ENCODE results near the gene NANOG. TPM values are rescaled to one million over a fixed set of nuclear protein-coding genes. Genes with fewer than 3 reads are reported as not detected.
"Not testable (repeated sequence)": the region's sequence is repeated elsewhere in the genome, so short reads cannot be mapped to it uniquely, and the experiment has no call there.

The NANOG gene
- total RNA-seq, 1 donor from 2014 or later: 0.82 TPM

DNA sequence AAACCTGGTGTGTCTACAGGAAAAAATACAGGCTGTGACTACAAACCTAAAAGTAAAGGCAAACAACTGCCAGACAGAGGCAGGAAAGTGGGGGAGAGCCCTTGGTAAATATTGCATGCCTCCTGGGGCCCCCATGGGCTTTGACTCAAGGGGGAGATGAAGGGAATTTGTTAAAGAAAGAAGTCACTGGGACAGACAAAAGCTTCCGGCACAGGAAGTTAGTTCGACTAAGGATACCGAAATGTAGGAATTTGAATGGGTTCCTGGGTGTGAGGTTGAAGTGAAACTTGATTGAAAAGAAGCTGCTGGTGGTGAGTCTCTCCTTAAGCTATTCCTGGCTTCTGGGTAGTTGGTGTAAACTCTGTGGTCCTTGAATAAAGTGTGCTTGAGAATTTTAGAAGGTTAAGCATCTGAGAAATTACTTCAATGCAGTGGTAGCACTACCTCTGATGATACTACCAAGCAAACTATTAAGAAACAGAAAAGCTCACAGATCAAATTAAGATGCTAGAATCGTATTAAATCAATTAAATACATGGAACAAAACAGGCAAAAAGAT is 9.6 kb downstream of the NANOG start:
- DNase-seq (ENCODE audit: extremely low read depth, low read depth, low spot score): not testable (repeated sequence)

DNA sequence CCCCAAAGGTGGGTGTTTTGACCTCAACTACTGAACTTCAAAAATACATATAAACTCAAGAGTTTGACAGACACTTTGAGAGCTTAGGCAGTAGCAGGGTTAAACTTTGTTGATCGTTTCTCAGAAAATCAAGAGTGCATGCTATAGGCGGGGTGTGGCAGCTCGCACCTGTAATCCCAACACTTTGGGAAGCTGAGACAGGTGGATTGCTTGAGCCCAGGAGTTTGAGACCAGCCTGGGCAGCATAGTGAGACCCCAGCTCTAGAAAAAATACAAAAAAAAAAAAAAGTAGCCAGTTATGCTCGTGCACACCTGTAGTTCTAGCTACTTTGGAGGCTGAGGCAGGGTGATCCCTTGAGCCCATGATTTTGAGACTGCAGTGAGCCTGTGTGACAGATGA is 12.3 kb downstream of the NANOG start:
- no peak for DNase-seq (ENCODE audit: extremely low read depth, low read depth, low spot score)

DNA sequence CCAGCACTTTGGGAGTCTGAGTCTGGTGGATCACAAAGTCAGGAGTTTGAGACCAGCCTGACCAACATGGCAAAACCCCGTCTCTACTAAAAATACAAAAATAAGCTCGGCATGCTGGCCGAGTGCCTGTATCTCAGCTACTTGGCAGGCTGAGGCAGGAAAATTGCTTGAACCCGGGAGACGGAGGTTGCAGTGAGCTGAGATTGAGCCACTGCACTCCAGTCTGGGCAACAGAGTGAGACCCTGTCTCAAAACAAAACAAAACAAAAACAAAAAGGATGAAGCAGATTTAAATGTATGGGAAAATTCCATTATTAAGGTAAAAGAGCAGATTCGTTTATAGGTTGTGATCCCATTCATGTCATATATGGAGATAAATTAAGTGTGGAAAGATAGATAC is 17.1 kb downstream of the NANOG start:
- not testable (repeated sequence) for DNase-seq (ENCODE audit: extremely low read depth, low read depth, low spot score)

DNA sequence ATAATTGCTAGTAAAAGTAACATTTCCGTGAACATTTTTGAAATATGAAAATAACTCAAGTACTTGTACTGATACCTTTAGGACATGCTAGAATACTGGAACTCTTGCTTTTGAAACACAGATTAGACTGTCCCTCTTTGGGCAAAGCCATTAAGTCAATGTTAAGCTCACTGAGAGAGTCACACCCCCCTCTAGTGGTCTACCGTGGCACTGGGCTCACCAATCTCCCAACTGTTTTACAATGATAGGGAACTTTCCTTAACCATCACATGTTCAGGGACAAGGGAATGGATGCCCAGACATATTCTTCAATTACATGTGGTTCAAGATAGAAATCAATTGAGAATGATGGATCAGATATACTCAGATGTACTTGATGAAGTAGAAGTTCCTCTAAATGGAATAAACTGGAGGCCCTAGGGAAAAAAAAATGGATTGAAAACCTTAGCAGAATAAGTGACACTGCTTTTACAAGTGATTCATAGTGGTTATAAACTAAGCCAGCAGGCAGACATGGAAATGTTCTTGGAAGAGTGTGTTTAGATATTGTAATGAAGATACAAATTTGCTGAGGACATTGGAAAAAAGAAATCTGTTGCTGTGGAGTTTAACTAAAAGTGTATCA is 17.8 kb downstream of the NANOG start:
- peak; percentile 61 for DNase-seq (ENCODE audit: extremely low read depth, low read depth, low spot score)

DNA sequence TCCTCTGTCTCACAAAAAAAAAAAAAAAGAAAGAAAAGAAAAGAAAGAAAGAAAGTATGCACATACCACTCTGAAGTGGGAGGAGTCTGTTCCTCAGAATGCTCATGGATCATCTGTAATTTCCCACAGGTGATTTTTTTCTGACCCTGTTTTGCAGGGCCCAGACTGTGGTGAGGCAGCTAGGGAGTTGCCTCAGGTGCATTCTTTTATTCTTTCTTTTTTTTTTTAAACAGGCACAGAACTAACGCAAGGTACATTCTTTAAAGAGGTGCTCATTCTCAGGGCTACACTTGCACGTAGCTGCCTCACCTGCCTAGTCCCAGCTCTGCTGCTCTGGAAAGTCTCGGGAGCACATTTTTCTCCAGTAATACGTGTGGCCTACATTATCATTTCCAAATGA is 36.6 kb downstream of the NANOG start:
- DNase-seq (ENCODE audit: extremely low read depth, low read depth, low spot score): not testable (repeated sequence)

DNA sequence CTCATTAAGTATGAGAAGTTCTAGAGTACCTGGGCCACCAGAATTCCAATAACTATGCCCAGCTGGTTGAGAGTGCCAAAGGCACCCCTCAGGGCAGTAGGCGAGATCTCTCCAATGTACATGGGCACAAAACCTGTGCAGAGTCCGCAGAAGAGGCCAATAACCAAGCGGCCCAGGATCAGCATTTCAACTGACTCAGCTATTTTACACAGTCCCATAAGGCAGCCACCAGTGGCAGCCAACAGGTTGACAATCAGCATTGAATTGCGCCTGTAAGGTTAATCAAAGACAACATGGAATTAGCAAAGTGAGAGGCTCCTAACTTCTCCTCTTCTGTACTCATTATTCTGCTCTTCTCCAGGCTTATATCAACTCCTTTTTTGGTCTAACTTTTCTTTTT is 40.5 kb downstream of the NANOG start:
- DNase-seq (ENCODE audit: extremely low read depth, low read depth, low spot score): not testable (repeated sequence)

DNA sequence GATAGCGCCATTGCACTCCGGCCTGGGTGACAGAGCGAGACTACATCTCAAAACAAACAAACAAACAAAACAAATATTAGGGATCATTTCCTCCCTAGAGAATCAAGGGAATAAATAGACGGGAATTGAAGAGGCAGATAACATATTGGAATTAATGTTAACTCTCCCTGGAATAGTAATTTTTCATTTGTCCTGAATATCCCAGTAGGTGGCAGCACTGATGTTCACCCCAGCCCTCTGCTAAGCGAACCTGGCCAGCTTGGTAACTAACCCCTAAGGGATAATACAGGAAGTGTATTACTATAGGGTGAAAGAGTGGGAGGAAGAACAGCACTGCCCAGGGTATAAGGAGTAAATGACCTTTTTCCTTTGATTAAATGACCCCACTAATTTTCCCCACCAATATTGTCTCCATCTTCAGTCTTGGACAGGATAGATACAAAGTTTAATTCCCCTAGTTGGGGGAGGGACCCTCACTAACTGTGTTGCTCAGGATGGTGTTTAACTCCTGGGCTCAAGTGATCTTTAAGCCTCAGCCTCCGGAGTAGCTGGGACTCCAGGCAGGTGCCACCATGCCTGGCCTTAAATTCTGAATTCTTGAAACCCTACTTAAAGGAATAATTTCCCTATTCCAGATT is 43.0 kb downstream of the NANOG start:
- no peak for DNase-seq (ENCODE audit: extremely low read depth, low read depth, low spot score)

DNA sequence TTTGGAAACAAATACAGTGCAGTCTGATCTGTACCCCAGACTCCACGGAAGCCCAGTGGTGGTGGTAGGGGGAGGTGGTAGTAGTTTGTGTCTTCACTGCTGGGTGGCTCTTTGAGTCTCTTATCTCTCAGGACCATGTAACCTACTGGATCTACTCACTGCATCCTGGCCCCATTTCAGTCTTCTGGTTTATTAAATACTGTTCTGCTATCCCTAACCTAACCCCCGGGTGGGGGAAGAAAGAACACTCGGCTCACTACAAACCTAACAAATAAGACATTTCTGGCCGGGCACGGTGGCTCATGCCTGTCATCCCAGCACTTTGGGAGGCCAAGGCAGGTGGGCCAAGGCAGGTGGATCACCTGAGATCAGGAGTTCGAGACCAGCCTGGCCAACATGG is 44.0 kb downstream of the NANOG start:
- not testable (repeated sequence) for DNase-seq (ENCODE audit: extremely low read depth, low read depth, low spot score)

DNA sequence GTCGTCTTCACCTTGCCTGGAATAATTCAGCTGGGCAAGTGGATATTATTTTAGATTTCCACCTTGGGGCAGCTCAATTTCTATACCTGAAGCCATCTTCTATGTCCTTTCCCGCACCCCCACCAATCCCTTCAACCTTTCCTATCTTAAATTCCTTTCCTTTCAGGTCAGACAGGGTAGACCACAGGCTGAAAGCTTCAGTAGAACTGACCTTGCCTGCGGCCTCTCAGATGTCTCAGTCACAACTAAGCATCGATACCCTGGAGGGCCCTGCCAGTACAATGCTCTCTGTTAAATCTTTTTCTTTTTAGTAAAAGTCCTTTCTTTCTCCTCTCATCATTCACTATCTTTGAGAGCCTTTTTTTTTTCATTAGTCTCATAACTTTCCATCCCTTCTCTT is 44.6 kb downstream of the NANOG start:
- no peak for DNase-seq (ENCODE audit: extremely low read depth, low read depth, low spot score)

DNA sequence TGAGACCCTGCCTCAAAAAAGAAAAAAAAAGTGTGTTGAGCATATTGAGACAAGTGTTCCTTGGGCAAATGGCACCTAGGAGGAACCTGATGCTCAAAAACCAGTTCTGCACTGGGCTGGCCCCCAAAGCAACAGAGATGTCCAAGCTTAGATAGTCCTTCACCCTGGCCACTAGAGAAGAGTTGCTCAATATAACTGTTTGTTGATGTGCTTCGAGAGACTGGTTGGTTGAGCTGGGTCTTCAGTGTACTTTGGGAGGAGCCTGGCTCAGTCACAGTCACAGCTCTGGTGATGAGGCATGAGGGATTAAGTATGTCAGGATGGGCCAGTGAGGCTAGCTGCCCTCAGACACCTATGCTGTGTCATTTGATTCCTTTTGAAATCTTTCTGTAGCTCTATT is 45.5 kb downstream of the NANOG start:
- no peak for DNase-seq (ENCODE audit: extremely low read depth, low read depth, low spot score)

DNA sequence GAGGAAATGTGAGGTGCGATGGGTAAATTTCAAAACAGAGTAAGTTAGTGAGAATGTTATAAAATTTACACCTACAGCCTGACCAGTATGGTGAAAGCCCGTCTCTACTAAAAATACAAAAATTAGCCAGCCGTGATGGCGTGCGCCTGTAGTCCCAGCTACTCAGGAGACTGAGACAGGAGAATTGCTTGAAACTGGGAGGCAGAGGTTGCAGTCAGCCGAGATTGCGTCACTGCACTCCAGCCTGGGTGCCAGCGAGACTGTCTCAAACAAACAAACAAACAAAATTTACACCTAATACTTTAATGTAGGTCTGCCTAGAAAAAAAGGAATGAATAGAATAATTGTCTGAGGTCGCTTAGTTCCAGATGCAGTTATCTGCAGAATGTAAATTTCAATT is 45.9 kb downstream of the NANOG start:
- no peak for DNase-seq (ENCODE audit: extremely low read depth, low read depth, low spot score)

DNA sequence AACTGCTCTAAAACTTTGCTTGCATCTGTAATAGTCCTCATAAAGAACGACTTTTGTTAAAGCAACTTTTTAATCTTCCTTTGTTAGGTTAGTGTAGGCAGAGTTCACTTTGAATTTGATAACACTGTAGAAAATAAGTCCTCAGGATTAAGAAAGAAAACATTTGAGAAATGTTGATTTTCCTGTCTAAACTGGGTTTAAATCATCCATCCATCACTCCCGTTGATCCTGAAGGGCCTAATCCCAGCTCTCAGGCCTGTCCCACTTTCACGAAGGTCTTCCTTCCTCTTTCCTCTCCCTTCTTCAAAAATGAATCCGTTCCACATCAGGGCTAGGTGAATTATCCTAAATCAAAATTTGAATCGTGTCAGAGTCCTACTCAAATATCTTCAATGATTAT is 46.6 kb downstream of the NANOG start:
- DNase-seq (ENCODE audit: extremely low read depth, low read depth, low spot score): no peak

DNA sequence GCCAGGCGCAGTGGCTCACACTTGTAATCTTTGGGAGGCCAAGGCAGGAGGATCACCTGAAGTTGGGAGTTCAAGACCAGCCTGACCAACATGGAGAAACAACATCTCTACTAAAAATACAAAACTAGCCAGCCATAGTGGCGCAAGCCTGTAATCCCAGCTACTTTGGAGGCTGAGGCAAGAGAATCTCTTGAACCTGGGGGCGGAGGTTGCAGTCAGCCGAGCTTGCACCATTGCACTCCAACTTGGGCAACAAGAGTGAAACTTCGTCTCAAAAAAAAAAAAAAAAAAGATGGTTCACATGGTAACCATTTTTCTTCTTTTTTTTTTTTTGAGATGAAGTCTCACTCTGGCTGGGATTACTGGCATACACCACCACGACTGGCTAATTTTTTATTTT is 48.2 kb downstream of the NANOG start:
- no peak for DNase-seq (ENCODE audit: extremely low read depth, low read depth, low spot score)

DNA sequence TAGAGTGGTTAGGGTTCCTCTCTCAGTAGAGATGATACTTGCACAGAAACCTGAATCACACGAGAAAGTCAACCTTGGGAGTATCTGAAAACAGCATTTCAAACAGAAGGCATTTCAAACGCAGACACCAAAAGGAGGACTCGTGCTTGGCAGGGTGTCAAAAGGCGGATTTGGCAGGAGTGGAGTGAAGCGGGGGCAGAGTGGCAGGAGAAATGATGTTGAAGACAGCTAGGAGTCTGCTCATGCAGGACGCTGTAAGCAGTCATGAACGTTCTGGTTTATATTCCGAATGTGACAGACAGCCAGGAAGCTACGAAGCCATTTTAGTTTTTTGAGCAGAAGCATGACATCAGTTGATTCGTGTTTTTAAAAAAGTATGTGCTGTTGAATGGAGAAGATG is 50.0 kb downstream of the NANOG start:
- DNase-seq (ENCODE audit: extremely low read depth, low read depth, low spot score): not testable (repeated sequence)

DNA sequence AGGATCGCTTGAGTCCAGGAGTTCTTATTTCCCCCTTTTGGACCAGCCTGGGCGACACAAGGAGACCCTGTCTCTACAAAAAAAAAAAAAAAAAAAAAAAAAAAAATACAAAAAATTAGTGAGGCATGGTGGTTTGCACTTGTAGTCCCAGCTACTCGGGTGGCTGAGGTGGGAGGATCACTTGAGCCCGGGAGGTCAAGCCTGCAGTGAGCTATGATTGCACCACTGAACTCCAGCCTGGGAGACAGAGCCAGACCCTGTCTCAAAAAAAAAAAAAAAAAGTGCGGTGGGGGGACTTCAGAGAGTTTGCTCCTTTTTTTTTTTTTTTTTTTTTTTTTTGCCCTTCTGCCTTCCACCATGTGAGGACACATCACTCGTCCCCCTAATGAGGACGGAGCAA is 50.6 kb downstream of the NANOG start:
- not testable (repeated sequence) for DNase-seq (ENCODE audit: extremely low read depth, low read depth, low spot score)

DNA sequence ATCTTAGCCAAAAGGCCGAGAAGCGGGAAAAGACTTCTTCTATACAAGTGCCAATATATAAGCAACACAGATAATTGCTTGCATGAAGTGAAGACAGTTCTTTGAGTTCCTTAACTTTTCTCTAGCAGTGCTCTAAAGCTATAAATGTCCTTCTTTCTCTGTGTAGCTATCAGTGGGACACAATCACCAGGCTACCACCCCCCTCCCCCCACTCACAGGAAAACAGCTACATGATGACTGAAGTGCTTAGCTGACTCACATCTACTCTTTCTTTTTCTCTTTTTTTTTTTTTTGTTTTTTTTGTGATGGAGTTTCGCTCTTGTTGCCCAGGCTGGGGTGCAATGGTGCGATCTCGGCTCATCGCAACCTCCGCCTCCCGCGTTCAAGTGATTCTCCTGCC is 53.2 kb downstream of the NANOG start:
- DNase-seq (ENCODE audit: extremely low read depth, low read depth, low spot score): not testable (repeated sequence)

DNA sequence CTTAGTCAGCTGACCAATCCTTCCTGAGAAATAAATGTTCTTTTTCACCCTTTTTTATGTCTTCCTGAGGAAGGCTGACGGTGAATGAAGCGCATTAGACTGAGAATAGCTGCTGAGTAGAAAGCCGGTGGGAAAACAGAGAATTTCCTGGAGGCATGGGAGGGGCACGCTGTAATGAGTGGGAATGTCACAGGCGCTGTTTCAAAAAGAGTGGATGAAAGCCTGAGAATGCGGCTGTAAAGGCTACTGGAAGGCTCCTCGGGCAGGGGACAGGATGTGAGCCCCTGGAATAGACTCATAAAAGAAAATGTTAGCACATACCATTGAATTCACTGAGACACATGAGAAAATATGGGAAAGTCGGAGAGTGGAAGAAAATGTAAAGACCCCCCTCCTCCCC is 53.9 kb downstream of the NANOG start:
- DNase-seq (ENCODE audit: extremely low read depth, low read depth, low spot score): not testable (repeated sequence)

DNA sequence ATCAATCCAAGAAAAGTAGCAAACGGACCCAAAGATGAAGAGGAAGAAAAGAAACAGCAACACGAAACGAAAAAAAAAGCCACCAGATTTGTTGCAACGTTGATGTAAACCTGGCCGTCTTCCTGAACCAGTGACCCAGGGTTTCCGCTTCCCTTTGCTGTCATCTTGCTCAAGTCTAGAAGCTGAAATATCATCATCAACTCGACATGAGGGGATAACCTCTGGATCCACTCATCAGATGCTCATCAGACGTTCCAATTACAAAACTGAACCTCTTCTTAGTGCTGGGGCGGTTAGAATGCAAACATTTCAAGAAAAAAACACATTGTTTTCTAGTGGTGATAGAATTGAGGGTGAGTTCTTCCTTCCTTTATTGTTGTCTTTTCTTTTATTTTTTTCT is 54.4 kb downstream of the NANOG start:
- DNase-seq (ENCODE audit: extremely low read depth, low read depth, low spot score): not testable (repeated sequence)

DNA sequence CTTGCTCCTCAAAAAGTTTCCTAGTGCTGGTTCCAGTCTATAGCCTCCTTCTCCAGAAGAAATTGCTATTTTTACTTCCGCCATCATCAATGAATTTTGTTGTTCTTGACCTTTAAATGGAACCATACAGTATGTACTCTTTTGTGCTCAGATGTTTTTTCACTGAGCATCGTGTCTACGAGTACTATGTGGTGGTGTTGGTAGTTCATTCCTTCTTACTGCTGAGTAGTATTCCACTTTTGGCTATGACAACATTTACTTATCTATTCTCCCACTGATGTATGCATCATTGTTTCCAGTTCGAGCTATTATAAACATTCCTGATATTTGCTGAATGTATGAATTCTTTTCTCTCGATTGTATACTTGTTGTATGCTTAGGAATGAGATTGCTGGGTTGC is 54.9 kb downstream of the NANOG start:
- DNase-seq (ENCODE audit: extremely low read depth, low read depth, low spot score): no peak

DNA sequence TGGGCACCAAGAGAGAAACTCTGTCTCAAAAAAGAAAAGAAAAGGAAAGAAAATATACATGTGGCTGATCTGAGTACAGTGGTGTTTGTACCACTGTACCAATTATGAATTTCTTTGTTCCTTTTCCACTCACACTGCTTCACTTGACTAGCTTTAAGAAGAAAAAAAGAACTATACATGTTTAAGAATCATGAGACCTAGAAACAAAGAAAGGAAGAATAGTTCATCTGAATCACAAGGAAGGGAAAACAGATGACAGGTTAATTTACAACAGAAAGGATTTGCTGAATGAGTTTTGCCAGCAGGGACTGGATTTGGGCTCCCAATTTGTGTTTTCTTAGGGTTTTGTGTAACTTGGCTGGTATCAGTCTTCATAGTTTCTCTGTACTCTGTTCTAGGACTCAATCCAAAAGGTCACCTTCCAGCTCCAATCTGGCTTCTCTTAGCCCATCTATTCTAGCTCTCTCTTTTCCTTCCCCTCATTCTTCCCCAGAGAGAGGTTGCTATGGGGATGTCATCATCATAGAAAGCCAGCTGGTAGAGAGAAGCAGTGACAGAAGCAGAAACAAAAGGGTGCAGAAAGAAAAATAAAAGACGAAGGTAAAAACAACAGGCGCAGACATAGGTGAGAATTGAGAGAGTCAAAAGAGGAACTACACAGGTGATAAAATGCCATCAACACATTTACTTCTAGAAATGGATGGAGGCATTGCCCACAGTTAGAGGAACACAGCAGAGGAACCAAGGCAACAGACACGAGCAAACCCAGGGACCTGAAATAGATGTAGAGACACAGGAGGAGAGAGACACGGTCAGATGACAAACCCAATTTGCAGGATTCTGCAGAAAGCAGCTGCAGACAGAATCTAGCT is 58.3 kb downstream of the NANOG start:
- not testable (repeated sequence) for DNase-seq (ENCODE audit: extremely low read depth, low read depth, low spot score)

DNA sequence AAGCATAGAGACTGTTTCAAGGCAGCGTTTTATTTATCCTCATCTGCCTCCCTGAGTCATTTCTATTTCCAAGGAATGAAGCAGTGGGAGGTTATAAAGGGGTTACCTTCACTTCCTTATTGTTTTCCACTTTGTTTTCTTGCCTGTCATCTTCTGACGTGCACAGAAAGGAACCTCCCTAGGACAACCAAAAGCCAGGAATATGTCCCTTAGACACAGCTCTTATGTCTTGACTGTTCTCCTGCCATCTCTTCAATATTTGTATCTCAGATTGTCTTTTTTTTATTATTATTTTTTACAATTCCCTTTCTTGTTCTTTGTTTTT is 58.9 kb downstream of the NANOG start:
- DNase-seq (ENCODE audit: extremely low read depth, low read depth, low spot score): not testable (repeated sequence)

All from glomerular endothelial cell (primary cell).